GM18505 (cell line): ENCODE data around the gene PSG5.
"Not testable (repeated sequence)": the region's sequence is repeated elsewhere in the genome, so short reads cannot be mapped to it uniquely, and the experiment has no call there.

ENCODE experiments used
- ATAC-seq: cut with Tn5 transposase; IDR thresholded peaks from one replicate; pipeline ENCODE4 v1.9.1; 2021; ENCODE audit not compliant: unreplicated experiment
- POLR2A ChIP-seq: IDR thresholded peaks from 4 replicates; pipeline ENCODE4 v1.6.1; 2011; ENCODE audit warnings: borderline replicate concordance; ENCODE audit not compliant: insufficient read depth, insufficient read length; ENCODE audit errors: extremely low read depth

PSG5 gene

GRCh38 chr19:43186311-43186935, at the start of gene PSG5:
TSS of gene PSG5 (minus strand) at chr19:43186536. CDS start at chr19:43186405, 131 bp downstream.
- ATAC-seq, result not testable (repeated sequence)

- ATAC-seq, result not testable (repeated sequence)
Observed at GRCh38 chr19:43235686-43236085, 49.4 kb upstream of the PSG5 start.

GRCh38 chr19:43229315-43229714, 43.0 kb upstream of the PSG5 start:
- no peak for TF ChIP-seq POLR2A
- no peak for ATAC-seq

GRCh38 chr19:43228730-43229129, 42.4 kb upstream of the PSG5 start:
- not testable (repeated sequence) for ATAC-seq

- not testable (repeated sequence) for ATAC-seq
Observed at GRCh38 chr19:43226986-43227385, 40.6 kb upstream of the PSG5 start.

- ATAC-seq, result no peak
- no peak for TF ChIP-seq POLR2A
Observed at GRCh38 chr19:43224855-43225253, 38.5 kb upstream of the PSG5 start.

GRCh38 chr19:43224201-43224854, 38.0 kb upstream of the PSG5 start:
- ATAC-seq, result not testable (repeated sequence)

- ATAC-seq, result not testable (repeated sequence)
Observed at GRCh38 chr19:43221891-43222290, 35.6 kb upstream of the PSG5 start.

- not testable (repeated sequence) for ATAC-seq
Observed at GRCh38 chr19:43219136-43219535, 32.8 kb upstream of the PSG5 start.

- not testable (repeated sequence) for ATAC-seq
Observed at GRCh38 chr19:43215881-43216280, 29.5 kb upstream of the PSG5 start.

GRCh38 chr19:43207991-43208390, 21.7 kb upstream of the PSG5 start:
- ATAC-seq, result no peak
- no peak for TF ChIP-seq POLR2A

GRCh38 chr19:43207174-43207573, 20.8 kb upstream of the PSG5 start:
- not testable (repeated sequence) for ATAC-seq

GRCh38 chr19:43205471-43206105, 19.3 kb upstream of the PSG5 start, which contains the start of gene PSG4:
TSS of gene PSG4 (minus strand) at chr19:43205638. CDS start at chr19:43205536, 102 bp downstream.
- ATAC-seq, result not testable (repeated sequence)

GRCh38 chr19:43203611-43204010, 17.3 kb upstream of the PSG5 start:
- ATAC-seq, result not testable (repeated sequence)

- ATAC-seq, result not testable (repeated sequence)
Observed at GRCh38 chr19:43201891-43202290, 15.6 kb upstream of the PSG5 start.

GRCh38 chr19:43201337-43201801, 15.0 kb upstream of the PSG5 start:
- not testable (repeated sequence) for ATAC-seq

- not testable (repeated sequence) for ATAC-seq
Observed at GRCh38 chr19:43198686-43199419, 12.5 kb upstream of the PSG5 start.

- not testable (repeated sequence) for ATAC-seq
Observed at GRCh38 chr19:43197666-43198397, 11.5 kb upstream of the PSG5 start.

- not testable (repeated sequence) for ATAC-seq
Observed at GRCh38 chr19:43194397-43194796, 8.1 kb upstream of the PSG5 start.
